SK-N-SH (cell line): ENCODE measurements around the gene SPAG8.

Experiments
- CTCF ChIP-seq: fragments of 200-600 bp; sonication (generic); IDR thresholded peaks from 2 replicates; pipeline ENCODE4 v1.6.1; 2017; ENCODE audit warnings: antibody characterized with exemption, mild to moderate bottlenecking, moderate library complexity
- TEAD4 ChIP-seq: IDR thresholded peaks from 2 replicates; pipeline ENCODE4 v1.4.0; 2012; ENCODE audit warnings: mild to moderate bottlenecking, borderline replicate concordance; ENCODE audit not compliant: insufficient read depth

DNA sequence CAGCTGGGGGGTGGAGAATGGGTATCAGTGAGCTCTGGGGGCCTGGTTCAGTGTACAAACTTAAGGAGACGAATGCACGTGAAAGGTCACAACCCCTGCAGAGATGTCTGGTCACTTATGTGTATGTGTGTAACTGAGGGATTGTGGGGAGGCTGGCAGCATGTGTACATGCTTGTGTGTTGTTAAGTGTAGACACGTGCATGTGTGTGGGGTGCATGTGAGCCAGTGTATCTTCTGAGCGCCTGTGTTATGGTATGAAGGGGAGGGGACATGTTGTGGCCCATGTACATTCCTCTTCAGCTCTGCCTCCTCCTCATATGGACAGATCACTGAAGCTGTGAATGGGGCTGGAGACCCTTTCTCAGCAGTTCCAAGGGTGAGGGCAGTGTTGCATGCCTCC lies 19.0 kb upstream of the SPAG8 start:
- no peak for TF ChIP-seq CTCF
- no peak for TF ChIP-seq TEAD4
